ENCODE data around the gene ERCC1. TPM values are rescaled to one million over a fixed set of nuclear protein-coding genes. Genes with fewer than 3 reads are reported as not detected.

The ERCC1 gene
- total RNA-seq, 1 experiment from 2014 or later, result 62.4 TPM

DNA sequence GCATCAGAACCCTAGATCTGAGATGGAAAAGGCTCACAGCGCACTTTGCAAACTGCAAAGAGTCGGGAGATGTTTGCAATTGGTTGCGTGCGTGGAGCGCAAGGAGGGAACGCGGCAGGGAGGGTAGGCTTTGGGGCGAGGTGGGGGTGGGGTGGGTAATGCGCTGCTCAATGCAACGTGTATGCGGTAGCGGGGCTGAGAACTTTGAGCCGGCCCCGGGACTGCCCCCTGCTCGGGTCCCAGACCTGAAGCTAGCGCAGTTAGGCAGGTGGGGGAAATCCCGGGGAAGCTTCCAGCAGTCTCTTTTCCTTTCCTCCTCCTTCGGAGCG, 45.0 kb upstream of the ERCC1 start:
- Histone ChIP-seq H2BK5ac (ENCODE audit: insufficient read length, low read length) (no peak overlapping the region), H3K9me3 (ENCODE audit: control insufficient read depth, low read depth, low read length) (no peaks in the 10 kb centered on the region), H3K9ac (ENCODE audit: extremely low read depth, insufficient read length, low read length) (peak overlapping the region; percentile 37), H4K5ac (ENCODE audit: insufficient read length, low read depth, low read length) (no peak overlapping the region), H2BK15ac (ENCODE audit: low read depth, low read length) (no peak overlapping the region), H3K4me2 (ENCODE audit: insufficient read depth, insufficient read length, low read length) (peak overlapping the region; percentile 84), H3K18ac (ENCODE audit: insufficient read length, low read depth, low read length) (peak overlapping the region; percentile 89), H3K79me1 (ENCODE audit: insufficient read depth, low read depth, low read length, poor library complexity, severe bottlenecking) (no peaks in the 10 kb centered on the region), H3K4me1 (ENCODE audit: insufficient read depth, low read length) (no peaks in the 10 kb centered on the region), H4K20me1 (ENCODE audit: control insufficient read depth, insufficient read depth, insufficient read length) (no peaks in the 10 kb centered on the region), H3K14ac (ENCODE audit: insufficient read depth, low read length) (peak overlapping the region; percentile 89; the same call in 1 of the 2 replicates), H2BK20ac (ENCODE audit: low read depth, low read length, poor library complexity, severe bottlenecking) (no peak overlapping the region), H4K8ac (replicated peaks; ENCODE audit: insufficient read length, low read depth, low read length) (no peak overlapping the region), H2BK120ac (ENCODE audit: low read depth, low read length, poor library complexity, severe bottlenecking) (no peak overlapping the region), H3K27me3 (ENCODE audit: insufficient read depth, low read length) (no peaks in the 10 kb centered on the region; the same call in 1 of the 2 replicates), H3K27ac (ENCODE audit: insufficient read length, low read depth, low read length) (no peak overlapping the region), H3K79me2 (ENCODE audit: insufficient read depth, low read length) (no peaks in the 10 kb centered on the region), H2BK12ac (ENCODE audit: insufficient read length, low read depth, low read length) (no peak overlapping the region), H3K23me2 (ENCODE audit: insufficient read length, low read depth, low read length, poor library complexity, severe bottlenecking) (peaks cover 19% of the 10 kb centered on the region), H2AFZ (ENCODE audit: low read length) (no peak overlapping the region), H3T11ph (ENCODE audit: low read length) (no peak overlapping the region), H3K23ac (ENCODE audit: insufficient read length, low read depth, low read length) (no peak overlapping the region), H3K56ac (ENCODE audit: insufficient read length, low read depth, low read length) (no peak overlapping the region), H2AK5ac (ENCODE audit: insufficient read length, low read length) (no peak overlapping the region), H3K4ac (ENCODE audit: low read depth, low read length) (no peak overlapping the region; the same call in 1 of the 2 replicates), H4K91ac (ENCODE audit: insufficient read length, low read depth, low read length) (no peak overlapping the region)
- Mint-ChIP-seq H3K4me3 (peak overlapping the region; percentile 80 to 92), H3K36me3 (ENCODE audit: insufficient read depth in 1 of 3, low read depth in 3 of 3) (peaks cover 0 to 11% (median 0%) of the 10 kb centered on the region in 3 experiments; a peak in 1 of 7 replicates), H3K27ac (peak overlapping the region in 2 of 3 experiments; percentile 81 to 98; a peak in 3 of 7 replicates), H3K4me1 (peaks cover 26 to 56% of the 10 kb centered on the region in 2 experiments), H3K27me3 (ENCODE audit: low read depth) (peaks cover 26% of the 10 kb centered on the region), H3K9me3 (no peaks in the 10 kb centered on the region; a peak in 1 of 5 replicates)
- no CpG with 5 or more reads among the region's 19 CpGs for WGBS (ENCODE audit: extremely low coverage, insufficient read length, low lambda C conversion rate)
- TF ChIP-seq, protein P1, sequence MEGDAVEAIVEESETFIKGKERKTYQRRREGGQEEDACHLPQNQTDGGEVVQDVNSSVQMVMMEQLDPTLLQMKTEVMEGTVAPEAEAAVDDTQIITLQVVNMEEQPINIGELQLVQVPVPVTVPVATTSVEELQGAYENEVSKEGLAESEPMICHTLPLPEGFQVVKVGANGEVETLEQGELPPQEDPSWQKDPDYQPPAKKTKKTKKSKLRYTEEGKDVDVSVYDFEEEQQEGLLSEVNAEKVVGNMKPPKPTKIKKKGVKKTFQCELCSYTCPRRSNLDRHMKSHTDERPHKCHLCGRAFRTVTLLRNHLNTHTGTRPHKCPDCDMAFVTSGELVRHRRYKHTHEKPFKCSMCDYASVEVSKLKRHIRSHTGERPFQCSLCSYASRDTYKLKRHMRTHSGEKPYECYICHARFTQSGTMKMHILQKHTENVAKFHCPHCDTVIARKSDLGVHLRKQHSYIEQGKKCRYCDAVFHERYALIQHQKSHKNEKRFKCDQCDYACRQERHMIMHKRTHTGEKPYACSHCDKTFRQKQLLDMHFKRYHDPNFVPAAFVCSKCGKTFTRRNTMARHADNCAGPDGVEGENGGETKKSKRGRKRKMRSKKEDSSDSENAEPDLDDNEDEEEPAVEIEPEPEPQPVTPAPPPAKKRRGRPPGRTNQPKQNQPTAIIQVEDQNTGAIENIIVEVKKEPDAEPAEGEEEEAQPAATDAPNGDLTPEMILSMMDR (conservative IDR thresholded peaks at IDR 0.05), result no peak
- DNase-seq, result no peak

All from H9 (cell line).